GM19035 (cell line): ENCODE data around the gene ALS2CL.

Source experiments
- ATAC-seq: cut with Tn5 transposase; IDR thresholded peaks from one replicate; pipeline ENCODE4 v1.9.1; 2021; ENCODE audit not compliant: unreplicated experiment

Gene ALS2CL

GRCh38 chr3:46665763-46666452 lies 27.6 kb downstream of the ALS2CL start:
- ATAC-seq = no peak

GRCh38 chr3:46664971-46665762 lies 28.3 kb downstream of the ALS2CL start:
- ATAC-seq = no peak

- ATAC-seq = no peak
Observed at GRCh38 chr3:46664188-46664970, 29.1 kb downstream of the ALS2CL start.

GRCh38 chr3:46663591-46664135 lies 29.8 kb downstream of the ALS2CL start:
- ATAC-seq = no peak

GRCh38 chr3:46662771-46663551 lies 30.5 kb downstream of the ALS2CL start:
- no peak for ATAC-seq

GRCh38 chr3:46661776-46662766 lies 31.4 kb downstream of the ALS2CL start:
- ATAC-seq = no peak

GRCh38 chr3:46660543-46661523 lies 32.6 kb downstream of the ALS2CL start:
- no peak for ATAC-seq

- no peak for ATAC-seq
Observed at GRCh38 chr3:46660003-46660402, 33.5 kb downstream of the ALS2CL start.

- no peak for ATAC-seq
Observed at GRCh38 chr3:46659285-46659684, 34.2 kb downstream of the ALS2CL start.

- ATAC-seq = no peak
Observed at GRCh38 chr3:46656778-46657556, 36.5 kb downstream of the ALS2CL start.

- no peak for ATAC-seq
Observed at GRCh38 chr3:46655271-46655670, 38.2 kb downstream of the ALS2CL start.

GRCh38 chr3:46651084-46651483 lies 42.4 kb downstream of the ALS2CL start:
- ATAC-seq = no peak

GRCh38 chr3:46649436-46649835 lies 44.0 kb downstream of the ALS2CL start:
- no peak for ATAC-seq

GRCh38 chr3:46648096-46648495 lies 45.4 kb downstream of the ALS2CL start:
- ATAC-seq = no peak

- ATAC-seq = no peak
Observed at GRCh38 chr3:46646700-46647099, 46.8 kb downstream of the ALS2CL start.

GRCh38 chr3:46643701-46644100 lies 49.8 kb downstream of the ALS2CL start:
- no peak for ATAC-seq

- no peak for ATAC-seq
Observed at GRCh38 chr3:46642971-46643370, 50.5 kb downstream of the ALS2CL start.
